ENCODE data around the gene HAPSTR1. TPM values are rescaled to one million over a fixed set of nuclear protein-coding genes. Genes with fewer than 3 reads are reported as not detected.

HAPSTR1 gene
- polyA plus RNA-seq, 2 of the 4 experiments (the other 2 are of a cell fraction): 22.4 to 36.9 TPM

- TF ChIP-seq, protein P1, sequence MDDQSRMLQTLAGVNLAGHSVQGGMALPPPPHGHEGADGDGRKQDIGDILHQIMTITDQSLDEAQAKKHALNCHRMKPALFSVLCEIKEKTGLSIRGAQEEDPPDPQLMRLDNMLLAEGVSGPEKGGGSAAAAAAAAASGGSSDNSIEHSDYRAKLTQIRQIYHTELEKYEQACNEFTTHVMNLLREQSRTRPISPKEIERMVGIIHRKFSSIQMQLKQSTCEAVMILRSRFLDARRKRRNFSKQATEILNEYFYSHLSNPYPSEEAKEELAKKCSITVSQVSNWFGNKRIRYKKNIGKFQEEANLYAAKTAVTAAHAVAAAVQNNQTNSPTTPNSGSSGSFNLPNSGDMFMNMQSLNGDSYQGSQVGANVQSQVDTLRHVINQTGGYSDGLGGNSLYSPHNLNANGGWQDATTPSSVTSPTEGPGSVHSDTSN (IDR thresholded peaks at IDR 0.05): no peak
- TF ChIP-seq MAZ (IDR thresholded peaks at IDR 0.05; ENCODE audit: borderline replicate concordance, low read depth, low read length): no peak
- no peak for TF ChIP-seq FOSL2 (IDR thresholded peaks at IDR 0.05)
- no peak; the same call in 1 of the 2 replicates for TF ChIP-seq FOSL2 (CRISPR knock-in tag; IDR thresholded peaks at IDR 0.05)
- no peak for TF ChIP-seq POLR2AphosphoS2 (conservative IDR thresholded peaks at IDR 0.05; ENCODE audit: low read length)
- no peak for TF ChIP-seq EP300 (IDR thresholded peaks at IDR 0.05)
- TF ChIP-seq RARB (CRISPR knock-in tag; IDR thresholded peaks at IDR 0.05): no peak
- no peak for TF ChIP-seq HOXB13 (CRISPR knock-in tag; IDR thresholded peaks at IDR 0.05; ENCODE audit: low read depth)
- TF ChIP-seq, protein P2, sequence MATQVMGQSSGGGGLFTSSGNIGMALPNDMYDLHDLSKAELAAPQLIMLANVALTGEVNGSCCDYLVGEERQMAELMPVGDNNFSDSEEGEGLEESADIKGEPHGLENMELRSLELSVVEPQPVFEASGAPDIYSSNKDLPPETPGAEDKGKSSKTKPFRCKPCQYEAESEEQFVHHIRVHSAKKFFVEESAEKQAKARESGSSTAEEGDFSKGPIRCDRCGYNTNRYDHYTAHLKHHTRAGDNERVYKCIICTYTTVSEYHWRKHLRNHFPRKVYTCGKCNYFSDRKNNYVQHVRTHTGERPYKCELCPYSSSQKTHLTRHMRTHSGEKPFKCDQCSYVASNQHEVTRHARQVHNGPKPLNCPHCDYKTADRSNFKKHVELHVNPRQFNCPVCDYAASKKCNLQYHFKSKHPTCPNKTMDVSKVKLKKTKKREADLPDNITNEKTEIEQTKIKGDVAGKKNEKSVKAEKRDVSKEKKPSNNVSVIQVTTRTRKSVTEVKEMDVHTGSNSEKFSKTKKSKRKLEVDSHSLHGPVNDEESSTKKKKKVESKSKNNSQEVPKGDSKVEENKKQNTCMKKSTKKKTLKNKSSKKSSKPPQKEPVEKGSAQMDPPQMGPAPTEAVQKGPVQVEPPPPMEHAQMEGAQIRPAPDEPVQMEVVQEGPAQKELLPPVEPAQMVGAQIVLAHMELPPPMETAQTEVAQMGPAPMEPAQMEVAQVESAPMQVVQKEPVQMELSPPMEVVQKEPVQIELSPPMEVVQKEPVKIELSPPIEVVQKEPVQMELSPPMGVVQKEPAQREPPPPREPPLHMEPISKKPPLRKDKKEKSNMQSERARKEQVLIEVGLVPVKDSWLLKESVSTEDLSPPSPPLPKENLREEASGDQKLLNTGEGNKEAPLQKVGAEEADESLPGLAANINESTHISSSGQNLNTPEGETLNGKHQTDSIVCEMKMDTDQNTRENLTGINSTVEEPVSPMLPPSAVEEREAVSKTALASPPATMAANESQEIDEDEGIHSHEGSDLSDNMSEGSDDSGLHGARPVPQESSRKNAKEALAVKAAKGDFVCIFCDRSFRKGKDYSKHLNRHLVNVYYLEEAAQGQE (IDR thresholded peaks at IDR 0.05): no peak
- no peak for TF ChIP-seq ELK1 (IDR thresholded peaks at IDR 0.05; ENCODE audit: low read depth, low read length)
- peak; percentile 29; the same call in 1 of the 2 replicates for TF ChIP-seq POLR2A (IDR thresholded peaks at IDR 0.05; ENCODE audit: low read length)
- no peak for TF ChIP-seq RNF2 (IDR thresholded peaks at IDR 0.05; ENCODE audit: borderline replicate concordance, low read depth)
- no peak for TF ChIP-seq ZFP36 (IDR thresholded peaks at IDR 0.05; ENCODE audit: borderline replicate concordance, partially characterized antibody)
- no peak for TF ChIP-seq TFCP2L1 (CRISPR knock-in tag; IDR thresholded peaks at IDR 0.05)
- no peak for TF ChIP-seq CHD4 (IDR thresholded peaks at IDR 0.05; ENCODE audit: borderline replicate concordance)
- no peak for TF ChIP-seq HDAC2 (IDR thresholded peaks at IDR 0.05)
- TF ChIP-seq MAFK (IDR thresholded peaks at IDR 0.05; ENCODE audit: partially characterized antibody): no peak
- TF ChIP-seq KDM5A (IDR thresholded peaks at IDR 0.05): no peak
- no peak for TF ChIP-seq HES2 (IDR thresholded peaks at IDR 0.05)
- TF ChIP-seq FOXS1 (CRISPR knock-in tag; IDR thresholded peaks at IDR 0.05): no peak
- no peak for TF ChIP-seq ZC3H11A (IDR thresholded peaks at IDR 0.05)
- peak in 1 of 2 experiments; percentile 50; a peak in 2 of 5 replicates for TF ChIP-seq JUN (IDR thresholded peaks at IDR 0.05)
- no peak for TF ChIP-seq HEYL (CRISPR knock-in tag; IDR thresholded peaks at IDR 0.05)
- no peak for TF ChIP-seq MYC (IDR thresholded peaks at IDR 0.05; ENCODE audit: borderline replicate concordance, low read length)
- TF ChIP-seq BHLHE40 (IDR thresholded peaks at IDR 0.05; ENCODE audit: low read depth, low read length): peak; percentile 75
Measured at GRCh38 chr16:9053006-9053601, 38.3 kb upstream of the HAPSTR1 start (continued).

Measured in A549 (cell line).